ENCODE results near the gene STXBP2. TPM values are rescaled to one million over a fixed set of nuclear protein-coding genes. Genes with fewer than 3 reads are reported as not detected.

Gene STXBP2
- total RNA-seq, 1 experiment from 2014 or later, result 141 TPM

DNA sequence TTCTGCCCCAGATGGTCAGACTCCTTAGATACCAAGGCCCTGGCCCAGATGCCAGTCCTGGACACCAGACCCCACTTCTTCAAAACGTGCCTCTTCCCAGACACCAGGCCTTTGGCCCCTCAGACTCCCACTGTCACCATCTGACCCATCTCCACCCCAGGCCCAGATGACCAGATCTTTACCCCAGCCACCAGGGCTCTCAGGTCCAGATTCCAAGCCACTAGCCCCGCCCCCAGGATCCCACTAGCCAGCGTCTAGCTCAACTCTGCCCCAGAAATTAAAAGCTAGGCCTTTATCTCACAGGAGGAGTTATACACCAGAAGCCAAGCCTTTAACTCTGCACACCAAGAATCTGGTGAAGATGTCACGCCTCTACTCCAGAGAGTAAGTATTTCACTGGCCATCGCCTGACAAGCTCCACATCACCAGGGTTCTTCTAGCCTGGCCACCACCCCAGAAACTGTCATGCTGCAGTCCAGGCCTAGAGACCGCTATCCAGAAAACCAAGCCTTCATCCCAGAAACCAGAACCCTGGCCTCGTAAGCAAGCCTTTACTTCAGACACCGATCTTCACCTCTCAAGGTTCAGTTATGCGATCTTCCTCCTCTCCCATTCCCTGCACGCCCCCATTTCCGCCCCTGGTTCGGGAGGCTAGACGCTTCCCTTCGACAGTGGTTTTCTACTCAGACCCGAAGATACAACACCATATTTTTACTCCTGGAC, 8.2 kb upstream of the STXBP2 start:
- Histone ChIP-seq H3K9me3 (ENCODE audit: control insufficient read depth in 1 of 2, insufficient read depth in 1 of 2, low read depth in 1 of 2, low read length in 2 of 2) (no peaks in the 10 kb centered on the region), H3K79me2 (ENCODE audit: insufficient read depth, low read length) (peaks cover 65% of the 10 kb centered on the region), H3K9me2 (ENCODE audit: insufficient read depth) (no peaks in the 10 kb centered on the region), H3K36me3 (ENCODE audit: control insufficient read depth in 1 of 2, insufficient read depth in 2 of 2, low read length in 2 of 2) (peaks cover 0 to 20% of the 10 kb centered on the region in 2 experiments; a peak in 3 of 4 replicates), H3K9ac (ENCODE audit: low read length) (peak overlapping the region; percentile 90), H3K27ac (ENCODE audit: low read depth, low read length) (peak overlapping the region; percentile 66), H4K20me1 (ENCODE audit: insufficient read depth) (no peaks in the 10 kb centered on the region), H2AFZ (ENCODE audit: low read depth, low read length, poor library complexity, severe bottlenecking) (no peak overlapping the region), H3K27me3 (ENCODE audit: insufficient read depth, low read length) (no peaks in the 10 kb centered on the region), H3K4me1 (ENCODE audit: control insufficient read depth in 1 of 2, insufficient read depth in 2 of 2, low read length in 2 of 2) (peaks cover 7 to 18% of the 10 kb centered on the region in 2 experiments), H3K4me3 (replicated peaks in 1 of 2; ENCODE audit: low read depth in 1 of 2, low read length in 2 of 2) (peak overlapping the region; percentile 79 to 96), H3K4me2 (ENCODE audit: low read length) (peak overlapping the region; percentile 95)
- ATAC-seq (no peak), DNase-seq (ENCODE audit: low read depth, low spot score) (no peak)
- ChIA-PET CTCF (interaction anchor here (1.0 to 1.7 kb wide), 3 partner anchors 52 to 784 kb away, joined by 4 to 11 read pairs (median 6); partner anchors contain the start of genes MARCHF2 and TRAPPC5), RAD21 (ENCODE audit: low non-redundant PET in 1 of 2, low total read pairs in 2 of 2, uncharacterized antibody in 2 of 2, unreplicated experiment in 2 of 2) (interaction anchor here (0.6 to 0.8 kb wide), 3 partner anchors 60 to 272 kb away, joined by 3 read pairs; no protein-coding TSS in a partner anchor), POLR2A (interaction anchor here (0.8 to 2.0 kb wide), 2 partner anchors 9 to 23 kb away, joined by 5 to 6 read pairs; no protein-coding TSS in a partner anchor)
- TF ChIP-seq EZH2 (IDR thresholded peaks at IDR 0.05) (no peak), POLR2A (IDR thresholded peaks at IDR 0.05; ENCODE audit: borderline replicate concordance, extremely low read depth, insufficient read depth, insufficient read length) (no peak), POLR2AphosphoS5 (IDR thresholded peaks at IDR 0.05; ENCODE audit: low read depth, low read length) (no peak), ELF1 (IDR thresholded peaks at IDR 0.05; ENCODE audit: borderline replicate concordance, low read depth) (no peak), ZBTB33 (IDR thresholded peaks at IDR 0.05; ENCODE audit: extremely low read depth, insufficient replicate concordance, low read length) (no peak), ATF3 (IDR thresholded peaks at IDR 0.05) (no peak), CEBPB (IDR thresholded peaks at IDR 0.05; ENCODE audit: low read depth) (no peak), RAD21 (IDR thresholded peaks at IDR 0.05; ENCODE audit: low read depth) (no peak), SP1 (IDR thresholded peaks at IDR 0.05; ENCODE audit: low read depth) (no peak), CBX3 (IDR thresholded peaks at IDR 0.05; ENCODE audit: low read depth) (no peak), ZNF274 (IDR thresholded peaks at IDR 0.05; ENCODE audit: low read depth, low read length) (no peak), EGR1 (IDR thresholded peaks at IDR 0.05; ENCODE audit: low read depth) (no peak), EZH2phosphoT487 (IDR thresholded peaks at IDR 0.05; ENCODE audit: borderline replicate concordance) (no peak), YY1 (IDR thresholded peaks at IDR 0.05; ENCODE audit: extremely low read depth, insufficient replicate concordance, low read depth, low read length) (no peak), FOSL1 (IDR thresholded peaks at IDR 0.05; ENCODE audit: low read depth) (no peak), ZFX (IDR thresholded peaks at IDR 0.05) (no peak), TCF7L2 (IDR thresholded peaks at IDR 0.05; ENCODE audit: borderline replicate concordance, extremely low read depth, insufficient read depth, insufficient read length) (no peak), JUND (IDR thresholded peaks at IDR 0.05) (no peak), MAX (IDR thresholded peaks at IDR 0.05) (no peak)
- TF ChIP-seq, protein P1, sequence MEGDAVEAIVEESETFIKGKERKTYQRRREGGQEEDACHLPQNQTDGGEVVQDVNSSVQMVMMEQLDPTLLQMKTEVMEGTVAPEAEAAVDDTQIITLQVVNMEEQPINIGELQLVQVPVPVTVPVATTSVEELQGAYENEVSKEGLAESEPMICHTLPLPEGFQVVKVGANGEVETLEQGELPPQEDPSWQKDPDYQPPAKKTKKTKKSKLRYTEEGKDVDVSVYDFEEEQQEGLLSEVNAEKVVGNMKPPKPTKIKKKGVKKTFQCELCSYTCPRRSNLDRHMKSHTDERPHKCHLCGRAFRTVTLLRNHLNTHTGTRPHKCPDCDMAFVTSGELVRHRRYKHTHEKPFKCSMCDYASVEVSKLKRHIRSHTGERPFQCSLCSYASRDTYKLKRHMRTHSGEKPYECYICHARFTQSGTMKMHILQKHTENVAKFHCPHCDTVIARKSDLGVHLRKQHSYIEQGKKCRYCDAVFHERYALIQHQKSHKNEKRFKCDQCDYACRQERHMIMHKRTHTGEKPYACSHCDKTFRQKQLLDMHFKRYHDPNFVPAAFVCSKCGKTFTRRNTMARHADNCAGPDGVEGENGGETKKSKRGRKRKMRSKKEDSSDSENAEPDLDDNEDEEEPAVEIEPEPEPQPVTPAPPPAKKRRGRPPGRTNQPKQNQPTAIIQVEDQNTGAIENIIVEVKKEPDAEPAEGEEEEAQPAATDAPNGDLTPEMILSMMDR (IDR thresholded peaks at IDR 0.05 in 2 of 3, conservative IDR thresholded peaks at IDR 0.05 in 1 of 3; ENCODE audit: borderline replicate concordance in 1 of 3, insufficient read depth in 1 of 3, low read depth in 2 of 3, low read length in 2 of 3), result no peak
- TSS peak; percentile 88 for BruUV-seq (replicated peaks)
- intact Hi-C loops (cut with micrococcal nuclease), result no loop called here
